Measurements from ENCODE around the gene COMMD1. TPM values are rescaled to one million over a fixed set of nuclear protein-coding genes. Genes with fewer than 3 reads are reported as not detected.

The COMMD1 gene
- polyA plus RNA-seq, 4 donors, result 53.9 to 84.7 (median 75.7) TPM

GRCh38 chr2:62055724-62056336 lies 150.4 kb downstream of the COMMD1 start:
- no peak for DNase-seq (ENCODE audit: low read depth in 4 of 4, low spot score in 2 of 4)

GRCh38 chr2:62056341-62056740 lies 150.9 kb downstream of the COMMD1 start:
- DNase-seq (ENCODE audit: low read depth in 4 of 4, low spot score in 2 of 4), result no peak

GRCh38 chr2:62065243-62065642 lies 159.8 kb downstream of the COMMD1 start:
- DNase-seq (ENCODE audit: low read depth in 4 of 4, low spot score in 2 of 4), result no peak

GRCh38 chr2:62071126-62071598 lies 165.7 kb downstream of the COMMD1 start:
- no peak for DNase-seq (ENCODE audit: low read depth in 4 of 4, low spot score in 2 of 4)

GRCh38 chr2:62071760-62072680 lies 166.5 kb downstream of the COMMD1 start:
- no peak for DNase-seq (ENCODE audit: low read depth in 4 of 4, low spot score in 2 of 4)

- DNase-seq (ENCODE audit: low read depth in 4 of 4, low spot score in 2 of 4), result no peak
Measured at GRCh38 chr2:62074233-62074632, 168.8 kb downstream of the COMMD1 start.

- DNase-seq (ENCODE audit: low read depth in 4 of 4, low spot score in 2 of 4), result no peak
Measured at GRCh38 chr2:62076980-62077638, 171.6 kb downstream of the COMMD1 start.

GRCh38 chr2:62084801-62085200 lies 179.3 kb downstream of the COMMD1 start:
- no peak for DNase-seq (ENCODE audit: low read depth in 4 of 4, low spot score in 2 of 4)

GRCh38 chr2:62089658-62090057 lies 184.2 kb downstream of the COMMD1 start:
- no peak for DNase-seq (ENCODE audit: low read depth in 4 of 4, low spot score in 2 of 4)

GRCh38 chr2:62091471-62091870 lies 186.0 kb downstream of the COMMD1 start:
- DNase-seq (ENCODE audit: low read depth in 4 of 4, low spot score in 2 of 4), result no peak

- DNase-seq (ENCODE audit: low read depth in 4 of 4, low spot score in 2 of 4), result no peak
Measured at GRCh38 chr2:62099050-62099449, 193.6 kb downstream of the COMMD1 start.

GRCh38 chr2:62099523-62100175 lies 194.2 kb downstream of the COMMD1 start:
- no peak for DNase-seq (ENCODE audit: low read depth in 4 of 4, low spot score in 2 of 4)

GRCh38 chr2:62101886-62102285 lies 196.4 kb downstream of the COMMD1 start:
- no peak for DNase-seq (ENCODE audit: low read depth in 4 of 4, low spot score in 2 of 4)

- no peak for DNase-seq (ENCODE audit: low read depth in 4 of 4, low spot score in 2 of 4)
Measured at GRCh38 chr2:62102402-62102920, 197.0 kb downstream of the COMMD1 start.

- DNase-seq (ENCODE audit: low read depth in 4 of 4, low spot score in 2 of 4), result no peak
Measured at GRCh38 chr2:62109554-62109953, 204.1 kb downstream of the COMMD1 start.

- DNase-seq (ENCODE audit: low read depth in 4 of 4, low spot score in 2 of 4), result no peak
Measured at GRCh38 chr2:62110415-62111025, 205.0 kb downstream of the COMMD1 start.

GRCh38 chr2:62112179-62112578 lies 206.7 kb downstream of the COMMD1 start:
- peak in 2 of 4 donors; percentile 17 to 19 for DNase-seq (ENCODE audit: low read depth in 4 of 4, low spot score in 2 of 4)

- no peak for DNase-seq (ENCODE audit: low read depth in 4 of 4, low spot score in 2 of 4)
Measured at GRCh38 chr2:62114564-62114963, 209.1 kb downstream of the COMMD1 start.

- DNase-seq (ENCODE audit: low read depth in 4 of 4, low spot score in 2 of 4), result no peak
Measured at GRCh38 chr2:62116983-62117382, 211.5 kb downstream of the COMMD1 start.

- DNase-seq (ENCODE audit: low read depth in 4 of 4, low spot score in 2 of 4), result no peak
Measured at GRCh38 chr2:62118160-62118559, 212.7 kb downstream of the COMMD1 start.
